ENCODE results near the gene REEP3.

Gene REEP3

DNA sequence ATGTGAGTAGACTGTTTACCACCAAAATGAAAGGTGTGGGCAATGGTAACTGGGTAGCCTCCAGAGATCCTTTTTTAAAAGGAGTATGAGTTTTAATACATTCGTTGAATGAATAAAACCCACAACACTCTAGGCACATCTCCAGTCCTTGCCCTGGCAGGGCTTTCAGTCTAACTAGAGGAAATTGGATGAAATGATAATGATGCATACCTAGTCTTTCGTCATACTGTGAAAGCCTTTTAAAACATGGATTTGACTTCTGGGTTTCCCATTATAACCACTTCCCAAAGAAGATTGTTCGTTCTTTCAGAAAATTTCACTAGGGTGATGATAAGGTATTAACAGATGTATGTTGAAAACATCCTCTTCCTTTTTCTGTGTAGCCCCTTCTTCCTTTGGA lies 110.8 kb downstream of the REEP3 start:
- TF ChIP-seq FOXP2 (optimal IDR thresholded peaks at IDR 0.05; ENCODE audit: borderline replicate concordance, extremely low read depth, extremely low read length, insufficient read depth) (no peak), SIN3A (IDR thresholded peaks at IDR 0.05; ENCODE audit: borderline replicate concordance, insufficient read depth, low read length) (no peak), POLR2AphosphoS5 (IDR thresholded peaks at IDR 0.05; ENCODE audit: low read depth, low read length) (no peak), TAF1 (IDR thresholded peaks at IDR 0.05; ENCODE audit: borderline replicate concordance, insufficient read depth, low read length) (no peak)
- TF ChIP-seq, protein P1, sequence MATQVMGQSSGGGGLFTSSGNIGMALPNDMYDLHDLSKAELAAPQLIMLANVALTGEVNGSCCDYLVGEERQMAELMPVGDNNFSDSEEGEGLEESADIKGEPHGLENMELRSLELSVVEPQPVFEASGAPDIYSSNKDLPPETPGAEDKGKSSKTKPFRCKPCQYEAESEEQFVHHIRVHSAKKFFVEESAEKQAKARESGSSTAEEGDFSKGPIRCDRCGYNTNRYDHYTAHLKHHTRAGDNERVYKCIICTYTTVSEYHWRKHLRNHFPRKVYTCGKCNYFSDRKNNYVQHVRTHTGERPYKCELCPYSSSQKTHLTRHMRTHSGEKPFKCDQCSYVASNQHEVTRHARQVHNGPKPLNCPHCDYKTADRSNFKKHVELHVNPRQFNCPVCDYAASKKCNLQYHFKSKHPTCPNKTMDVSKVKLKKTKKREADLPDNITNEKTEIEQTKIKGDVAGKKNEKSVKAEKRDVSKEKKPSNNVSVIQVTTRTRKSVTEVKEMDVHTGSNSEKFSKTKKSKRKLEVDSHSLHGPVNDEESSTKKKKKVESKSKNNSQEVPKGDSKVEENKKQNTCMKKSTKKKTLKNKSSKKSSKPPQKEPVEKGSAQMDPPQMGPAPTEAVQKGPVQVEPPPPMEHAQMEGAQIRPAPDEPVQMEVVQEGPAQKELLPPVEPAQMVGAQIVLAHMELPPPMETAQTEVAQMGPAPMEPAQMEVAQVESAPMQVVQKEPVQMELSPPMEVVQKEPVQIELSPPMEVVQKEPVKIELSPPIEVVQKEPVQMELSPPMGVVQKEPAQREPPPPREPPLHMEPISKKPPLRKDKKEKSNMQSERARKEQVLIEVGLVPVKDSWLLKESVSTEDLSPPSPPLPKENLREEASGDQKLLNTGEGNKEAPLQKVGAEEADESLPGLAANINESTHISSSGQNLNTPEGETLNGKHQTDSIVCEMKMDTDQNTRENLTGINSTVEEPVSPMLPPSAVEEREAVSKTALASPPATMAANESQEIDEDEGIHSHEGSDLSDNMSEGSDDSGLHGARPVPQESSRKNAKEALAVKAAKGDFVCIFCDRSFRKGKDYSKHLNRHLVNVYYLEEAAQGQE (IDR thresholded peaks at IDR 0.05; ENCODE audit: insufficient read depth in 1 of 2, low read depth in 2 of 2, low read length in 2 of 2), result no peak

DNA sequence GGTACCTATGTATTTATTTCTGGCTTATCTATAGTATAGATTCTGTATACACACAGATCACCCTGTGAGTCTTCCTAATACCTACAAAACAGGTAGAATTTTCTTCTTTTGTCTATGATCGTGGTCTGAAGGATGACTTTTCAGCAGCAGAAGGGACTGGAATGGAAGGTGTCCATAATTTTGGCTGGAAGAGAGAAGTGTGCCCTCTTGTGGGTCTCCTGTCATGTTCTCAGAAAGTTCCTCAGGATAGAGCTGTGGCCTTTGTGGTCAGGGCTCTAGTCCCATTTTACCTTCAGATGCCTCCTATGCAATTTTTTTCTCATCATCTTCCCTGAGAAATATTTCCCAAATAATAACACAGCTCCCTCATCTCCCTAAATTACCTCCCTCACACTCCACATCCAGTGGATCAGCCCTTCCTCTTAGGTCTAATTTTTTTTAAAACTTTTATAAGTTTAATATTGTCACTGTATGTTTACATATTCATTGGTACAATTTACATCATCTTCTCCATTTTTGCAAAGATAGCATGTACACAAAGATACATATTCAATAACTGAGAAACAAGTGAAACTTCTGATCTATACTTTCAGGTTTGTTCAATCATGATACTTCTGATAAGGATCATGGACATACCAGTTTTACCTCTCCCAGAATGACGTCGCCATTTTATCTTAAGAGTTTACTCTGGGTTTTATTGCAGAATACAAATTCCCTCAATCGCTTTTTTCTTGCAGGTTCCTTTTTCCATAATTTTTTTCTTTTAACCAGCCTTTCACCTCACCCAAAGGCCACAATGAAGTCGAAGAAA lies 112.7 kb downstream of the REEP3 start:
- TF ChIP-seq, protein P1 (IDR thresholded peaks at IDR 0.05; ENCODE audit: insufficient read depth in 1 of 2, low read depth in 2 of 2, low read length in 2 of 2), result no peak
- TF ChIP-seq SIN3A (IDR thresholded peaks at IDR 0.05; ENCODE audit: borderline replicate concordance, insufficient read depth, low read length), result no peak
- TF ChIP-seq TAF1 (IDR thresholded peaks at IDR 0.05; ENCODE audit: borderline replicate concordance, insufficient read depth, low read length), result no peak
- no peak for TF ChIP-seq FOXP2 (optimal IDR thresholded peaks at IDR 0.05; ENCODE audit: borderline replicate concordance, extremely low read depth, extremely low read length, insufficient read depth)
- no peak for TF ChIP-seq POLR2AphosphoS5 (IDR thresholded peaks at IDR 0.05; ENCODE audit: low read depth, low read length)

DNA sequence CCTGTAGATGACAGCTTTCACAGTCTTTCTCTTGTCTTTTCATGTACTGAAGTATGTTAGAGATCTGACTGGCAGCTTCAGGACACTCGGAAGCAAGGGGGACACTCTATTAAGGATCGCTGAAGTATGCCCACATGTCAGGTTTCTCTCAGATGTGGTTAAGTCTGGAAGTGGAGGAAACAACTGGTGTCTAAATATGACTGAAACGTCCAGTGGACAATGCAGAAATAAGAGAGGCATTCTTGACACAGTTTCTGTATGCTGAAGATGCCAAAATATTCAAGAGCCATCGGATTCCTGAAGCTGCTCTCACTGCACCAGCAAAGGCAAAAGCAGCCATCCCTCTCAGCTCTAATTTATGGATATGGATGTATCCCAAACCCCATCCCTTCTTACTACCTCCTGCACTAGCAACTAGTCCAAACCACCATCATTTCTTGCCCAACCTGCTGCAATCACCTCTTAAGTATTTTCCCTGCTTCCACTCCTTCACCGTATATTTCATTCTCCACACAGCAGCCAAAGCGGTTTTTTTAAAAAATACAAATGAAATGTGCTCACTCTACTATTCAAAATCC lies 113.4 kb downstream of the REEP3 start:
- TF ChIP-seq TAF1 (IDR thresholded peaks at IDR 0.05; ENCODE audit: borderline replicate concordance, insufficient read depth, low read length) (no peak), FOXP2 (optimal IDR thresholded peaks at IDR 0.05; ENCODE audit: borderline replicate concordance, extremely low read depth, extremely low read length, insufficient read depth) (no peak), SIN3A (IDR thresholded peaks at IDR 0.05; ENCODE audit: borderline replicate concordance, insufficient read depth, low read length) (no peak), POLR2AphosphoS5 (IDR thresholded peaks at IDR 0.05; ENCODE audit: low read depth, low read length) (no peak)
- TF ChIP-seq, protein P1 (IDR thresholded peaks at IDR 0.05; ENCODE audit: insufficient read depth in 1 of 2, low read depth in 2 of 2, low read length in 2 of 2), result no peak

DNA sequence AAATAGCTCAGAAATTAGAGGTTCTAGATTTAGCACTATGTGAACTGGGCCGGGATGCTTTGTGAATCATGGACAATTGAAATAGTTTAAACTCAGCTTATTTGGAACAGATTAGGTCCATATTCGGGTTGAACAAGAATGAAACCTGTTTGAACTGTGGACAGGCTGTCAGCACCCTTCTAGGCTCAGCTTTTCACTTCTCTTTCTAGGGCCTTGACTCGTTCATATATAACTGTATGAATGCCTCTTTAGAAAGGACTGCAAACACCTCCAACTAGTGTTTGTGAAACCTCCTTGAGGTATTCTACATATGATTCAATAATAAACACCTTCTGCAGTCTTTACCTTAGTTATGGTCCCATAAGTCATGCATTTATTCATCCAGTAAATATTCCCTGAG lies 115.6 kb downstream of the REEP3 start:
- no peak for TF ChIP-seq FOXP2 (optimal IDR thresholded peaks at IDR 0.05; ENCODE audit: borderline replicate concordance, extremely low read depth, extremely low read length, insufficient read depth)
- no peak for TF ChIP-seq SIN3A (IDR thresholded peaks at IDR 0.05; ENCODE audit: borderline replicate concordance, insufficient read depth, low read length)
- TF ChIP-seq TAF1 (IDR thresholded peaks at IDR 0.05; ENCODE audit: borderline replicate concordance, insufficient read depth, low read length), result no peak
- TF ChIP-seq, protein P1 (IDR thresholded peaks at IDR 0.05; ENCODE audit: insufficient read depth in 1 of 2, low read depth in 2 of 2, low read length in 2 of 2), result no peak
- TF ChIP-seq POLR2AphosphoS5 (IDR thresholded peaks at IDR 0.05; ENCODE audit: low read depth, low read length), result no peak
